Gastrocnemius medialis (tissue), 4 donors: ENCODE measurements around the gene NFAT5. TPM values are rescaled to one million over a fixed set of nuclear protein-coding genes. Genes with fewer than 3 reads are reported as not detected.

Source experiments
- ATAC-seq, 2 donors: fragments of 150-250 bp; one replicate each; pipeline ENCODE4 v1.9.1; 2016
- DNase-seq, 2 donors: peaks; one replicate each; pipeline ENCODE4 v3.0.0-alpha.2; 2019
- H3K27ac ChIP-seq, 4 donors: fragments of 200-600 bp; sonication (generic); 1 replicate in 1 of 4; 2 replicates in 3 of 4; pipeline ENCODE4 v1.5.1; 2016 to 2018; ENCODE audit warnings: mild to moderate bottlenecking in 2 of 4, moderate library complexity in 1 of 4
- H3K27me3 ChIP-seq, 3 donors: fragments of 200-600 bp; sonication (generic) in 2 of 3; 1 replicate in 1 of 3; 2 replicates in 2 of 3; pipeline versions ENCODE4 v1.5.1 to v1.6.0; 2016 to 2019; ENCODE audit warnings: mild to moderate bottlenecking in 1 of 3, moderate library complexity in 1 of 3
- H3K36me3 ChIP-seq, 2 donors: fragments of 200-600 bp; sonication (generic) in 1 of 2; one replicate each; pipeline ENCODE4 v1.5.1; 2017 to 2018
- H3K4me1 ChIP-seq, 2 donors: fragments of 200-600 bp; sonication (generic) in 1 of 2; one replicate each; pipeline ENCODE4 v1.5.1; 2016 to 2017; ENCODE audit warnings: mild to moderate bottlenecking in 2 of 2
- H3K4me3 ChIP-seq, 4 donors: fragments of 200-600 bp; sonication (generic) in 3 of 4; 1 replicate in 1 of 4; 2 replicates in 3 of 4; pipeline ENCODE4 v1.5.1; 2016 to 2019; ENCODE audit warnings: mild to moderate bottlenecking in 2 of 4
- H3K9me3 ChIP-seq, 3 donors: fragments of 200-600 bp; sonication (generic) in 2 of 3; 1 replicate in 1 of 3; 2 replicates in 2 of 3; pipeline ENCODE4 v1.5.1; 2016 to 2019
- POLR2A ChIP-seq, 2 donors: fragments of 450-650 bp; IDR thresholded peaks; one replicate each; pipeline ENCODE4 v1.6.1; 2017; ENCODE audit warnings: antibody characterized with exemption in 2 of 2, mild to moderate bottlenecking in 2 of 2, moderate library complexity in 2 of 2
- in situ Hi-C, 4 donors: fragments of 200-750 bp; cut with MboI; loops; one replicate each; pipeline versions ENCODE4 v1.15.0 to v1.8.0; 2017; ENCODE audit warnings: low sequenced_read_pairs in 4 of 4
- intact Hi-C: fragments of 100-400 bp; cut with DNase I; formaldehyde crosslinking; loops from one replicate; pipeline ENCODE4 v1.15.1; 2023; ENCODE audit warnings: low total_unique reads
- total RNA-seq, 4 donors: library from RNA; depleted of rRNA; stranded (reverse); fragments of >200 nt; gene quantifications; one replicate each; pipeline versions ENCODE4 v1.1.0 to v1.2.3, GENCODE V29; 2016
- TF ChIP-seq, protein P1 (sequence below), 5 experiments: fragments of 450-650 bp in 3 of 5; fragments of 200-600 bp in 2 of 5; sonication (generic) in 2 of 5; IDR thresholded peaks in 4 of 5; conservative IDR thresholded peaks in 1 of 5; 1 replicate in 4 of 5; 2 replicates in 1 of 5; pipeline ENCODE4 v1.5.1; 2016 to 2019; ENCODE audit warnings: antibody characterized with exemption in 5 of 5, mild to moderate bottlenecking in 3 of 5, moderate library complexity in 3 of 5

Gene NFAT5
- total RNA-seq, 4 donors from 2014 or later, result 14.4 to 34.2 (median 18.4) TPM

DNA sequence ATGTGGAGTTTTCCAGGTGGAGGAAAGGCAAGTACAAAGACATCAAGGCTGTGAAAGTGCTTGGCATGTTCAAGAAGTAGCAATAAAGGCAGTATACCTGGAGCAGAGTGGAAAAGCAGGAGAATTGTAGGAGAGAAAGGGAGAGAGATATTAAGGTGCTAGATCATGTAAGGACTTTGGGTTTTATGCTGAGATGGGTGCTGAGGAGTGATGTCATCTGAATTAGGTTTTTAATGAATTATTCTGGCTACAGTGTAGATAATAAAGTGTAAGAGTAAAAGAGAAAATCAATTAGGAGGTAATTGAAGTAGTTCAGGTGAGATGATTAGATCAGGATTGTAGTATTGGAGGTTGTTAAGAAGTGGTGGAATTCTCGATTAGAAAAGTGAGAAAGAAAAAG, 34.0 kb downstream of the NFAT5 start:
- intact Hi-C loops (no loop called here), in situ Hi-C loops (no loop called here)
- peaks cover 18 to 43% of the 10 kb centered on the region in 2 donors for H3K4me1 ChIP-seq
- peak overlapping the region in 1 of 4 donors; percentile 1 for H3K27ac ChIP-seq
- ATAC-seq (no peak), DNase-seq (no peak)
- H3K9me3 ChIP-seq, result no peaks in the 10 kb centered on the region
- H3K27me3 ChIP-seq, result no peaks in the 10 kb centered on the region
- H3K36me3 ChIP-seq, result no peaks in the 10 kb centered on the region
- TF ChIP-seq POLR2A (IDR thresholded peaks at IDR 0.05), result no peak
- TF ChIP-seq, protein P1, sequence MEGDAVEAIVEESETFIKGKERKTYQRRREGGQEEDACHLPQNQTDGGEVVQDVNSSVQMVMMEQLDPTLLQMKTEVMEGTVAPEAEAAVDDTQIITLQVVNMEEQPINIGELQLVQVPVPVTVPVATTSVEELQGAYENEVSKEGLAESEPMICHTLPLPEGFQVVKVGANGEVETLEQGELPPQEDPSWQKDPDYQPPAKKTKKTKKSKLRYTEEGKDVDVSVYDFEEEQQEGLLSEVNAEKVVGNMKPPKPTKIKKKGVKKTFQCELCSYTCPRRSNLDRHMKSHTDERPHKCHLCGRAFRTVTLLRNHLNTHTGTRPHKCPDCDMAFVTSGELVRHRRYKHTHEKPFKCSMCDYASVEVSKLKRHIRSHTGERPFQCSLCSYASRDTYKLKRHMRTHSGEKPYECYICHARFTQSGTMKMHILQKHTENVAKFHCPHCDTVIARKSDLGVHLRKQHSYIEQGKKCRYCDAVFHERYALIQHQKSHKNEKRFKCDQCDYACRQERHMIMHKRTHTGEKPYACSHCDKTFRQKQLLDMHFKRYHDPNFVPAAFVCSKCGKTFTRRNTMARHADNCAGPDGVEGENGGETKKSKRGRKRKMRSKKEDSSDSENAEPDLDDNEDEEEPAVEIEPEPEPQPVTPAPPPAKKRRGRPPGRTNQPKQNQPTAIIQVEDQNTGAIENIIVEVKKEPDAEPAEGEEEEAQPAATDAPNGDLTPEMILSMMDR (IDR thresholded peaks at IDR 0.05 in 4 of 5, conservative IDR thresholded peaks at IDR 0.05 in 1 of 5), result no peak
- H3K4me3 ChIP-seq, result no peak overlapping the region

DNA sequence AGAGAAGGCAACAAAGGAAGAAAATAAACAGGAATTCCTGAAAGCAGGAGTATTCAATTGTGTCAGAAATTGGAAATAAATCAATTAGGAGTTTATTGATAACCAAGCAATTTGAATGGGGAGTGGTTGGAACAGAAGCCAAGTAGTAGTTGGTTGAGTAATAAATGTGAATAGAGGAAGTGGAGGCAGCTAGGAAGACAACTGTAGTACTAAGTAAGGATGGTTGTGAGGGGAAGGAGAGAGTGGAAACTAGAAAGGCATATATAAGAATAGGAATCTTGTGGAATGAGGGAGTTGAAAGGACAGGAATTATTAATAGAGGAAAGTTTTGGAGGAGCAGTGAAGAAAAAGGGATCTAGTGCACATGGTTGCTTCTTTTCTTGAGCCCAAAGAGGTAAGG, 34.4 kb downstream of the NFAT5 start:
- H3K4me1 ChIP-seq, result peaks cover 14 to 38% of the 10 kb centered on the region in 2 donors
- intact Hi-C loops, result no loop called here
- ATAC-seq, result no peak

DNA sequence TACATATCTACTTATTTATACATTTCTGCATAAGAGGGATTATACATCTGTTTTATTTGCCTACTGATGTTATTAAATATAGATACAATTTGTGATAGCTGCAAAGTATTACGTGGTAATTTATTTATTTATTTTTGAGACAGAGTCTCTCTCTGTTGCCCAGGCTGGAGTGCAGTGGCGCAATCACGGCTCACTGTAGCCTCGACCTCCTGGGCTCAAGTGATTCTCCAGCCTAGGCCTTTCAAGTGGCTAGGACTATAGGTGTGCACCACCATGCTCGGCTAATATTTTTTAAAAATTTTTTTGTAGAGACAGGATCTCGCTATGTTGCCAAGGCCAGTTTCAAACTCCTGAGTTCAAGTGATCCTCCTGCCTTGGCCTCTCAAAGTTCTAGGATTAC, 35.5 kb downstream of the NFAT5 start:
- intact Hi-C loops, result no loop called here
- TF ChIP-seq POLR2A (IDR thresholded peaks at IDR 0.05), result no peak
- TF ChIP-seq, protein P1 (IDR thresholded peaks at IDR 0.05 in 4 of 5, conservative IDR thresholded peaks at IDR 0.05 in 1 of 5), result no peak
- H3K9me3 ChIP-seq, result no peaks in the 10 kb centered on the region
- peaks cover 8 to 32% of the 10 kb centered on the region in 2 donors for H3K4me1 ChIP-seq
- no peak for DNase-seq
- no peaks in the 10 kb centered on the region for H3K36me3 ChIP-seq
- H3K27ac ChIP-seq, result no peak overlapping the region
- ATAC-seq, result no peak
- in situ Hi-C loops, result no loop called here
- H3K4me3 ChIP-seq, result no peak overlapping the region
- H3K27me3 ChIP-seq, result no peaks in the 10 kb centered on the region

More for the DNA sequence above, 34.4 kb downstream of the NFAT5 start:
- no peaks in the 10 kb centered on the region for H3K9me3 ChIP-seq
- no peak overlapping the region for H3K4me3 ChIP-seq
- no peaks in the 10 kb centered on the region for H3K27me3 ChIP-seq
- H3K27ac ChIP-seq, result no peak overlapping the region
- TF ChIP-seq, protein P1 (IDR thresholded peaks at IDR 0.05 in 4 of 5, conservative IDR thresholded peaks at IDR 0.05 in 1 of 5), result no peak
- TF ChIP-seq POLR2A (IDR thresholded peaks at IDR 0.05), result no peak
- in situ Hi-C loops, result no loop called here
- DNase-seq, result no peak
- H3K36me3 ChIP-seq, result no peaks in the 10 kb centered on the region

DNA sequence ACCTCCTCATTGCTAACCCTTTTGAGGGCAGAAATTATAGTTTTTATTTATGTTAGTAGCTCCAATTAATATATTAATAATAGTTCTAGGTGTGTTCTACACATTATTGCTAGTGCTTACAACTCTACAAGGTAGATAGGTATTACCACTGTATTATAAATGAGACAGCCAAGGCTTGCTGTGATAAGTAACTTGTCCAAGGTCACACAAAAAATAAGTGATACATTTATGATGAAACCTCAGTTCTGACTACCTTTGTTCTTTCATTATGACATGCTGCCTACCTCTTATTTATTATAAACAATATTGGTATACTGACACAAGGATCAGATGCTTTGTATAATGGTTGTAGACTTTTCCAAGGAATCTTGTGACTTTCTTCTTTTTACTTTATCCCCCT, 41.2 kb downstream of the NFAT5 start:
- no peak for ATAC-seq
- in situ Hi-C loops, result no loop called here
- no peak for DNase-seq
- no peaks in the 10 kb centered on the region for H3K9me3 ChIP-seq
- no peak overlapping the region for H3K4me3 ChIP-seq
- peaks cover 27 to 39% of the 10 kb centered on the region in 2 donors for H3K4me1 ChIP-seq
- TF ChIP-seq, protein P1 (IDR thresholded peaks at IDR 0.05 in 4 of 5, conservative IDR thresholded peaks at IDR 0.05 in 1 of 5), result no peak
- TF ChIP-seq POLR2A (IDR thresholded peaks at IDR 0.05), result no peak
- no peak overlapping the region for H3K27ac ChIP-seq
- H3K27me3 ChIP-seq, result no peaks in the 10 kb centered on the region
- intact Hi-C loops, result no loop called here
- peaks cover 0 to 3% of the 10 kb centered on the region in 2 donors for H3K36me3 ChIP-seq

DNA sequence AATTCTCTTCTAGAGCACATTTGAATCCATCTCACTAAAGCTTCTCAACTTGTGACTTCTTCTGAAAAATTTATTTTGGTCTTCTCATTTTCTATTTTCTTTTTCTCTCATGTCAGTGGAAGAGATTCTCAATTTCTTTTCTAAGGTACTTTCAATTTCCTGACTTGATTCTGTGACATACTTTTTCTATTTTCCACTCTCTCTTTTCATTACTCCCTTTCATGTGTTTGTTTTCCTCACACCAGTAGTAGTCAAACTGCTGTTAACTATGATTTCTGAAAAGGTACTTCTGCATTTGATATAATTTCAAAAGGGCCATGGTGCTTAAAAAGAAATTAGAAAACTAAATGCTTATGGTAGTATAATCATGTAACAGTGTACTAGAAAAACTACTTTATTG, 41.9 kb downstream of the NFAT5 start:
- Histone ChIP-seq H3K4me3 (no peak overlapping the region), H3K9me3 (no peaks in the 10 kb centered on the region), H3K36me3 (peaks cover 0 to 3% of the 10 kb centered on the region in 2 donors), H3K27me3 (no peaks in the 10 kb centered on the region), H3K4me1 (peaks cover 31 to 46% of the 10 kb centered on the region in 2 donors), H3K27ac (no peak overlapping the region)
- TF ChIP-seq POLR2A (IDR thresholded peaks at IDR 0.05), result no peak
- TF ChIP-seq, protein P1 (IDR thresholded peaks at IDR 0.05 in 4 of 5, conservative IDR thresholded peaks at IDR 0.05 in 1 of 5), result no peak
- in situ Hi-C loops, result no loop called here
- no peak for DNase-seq
- no peak for ATAC-seq
- intact Hi-C loops, result no loop called here
